DOHH2 (cell line): Measurements from ENCODE around the gene SPTBN1.

Experiments
- H3F3A ChIP-seq: fragments of 200-600 bp; sonication (generic), shearing (Covaris generic); 2 replicates; pipeline ENCODE4 v1.6.0; 2016; ENCODE audit warnings: antibody characterized with exemption, mild to moderate bottlenecking; ENCODE audit not compliant: control insufficient read depth, insufficient read depth
- H3K27ac ChIP-seq: fragments of 200-600 bp; sonication (generic); 2 replicates; pipeline ENCODE4 v1.5.1; 2014; ENCODE audit warnings: low read depth, mild to moderate bottlenecking, low read length, moderate library complexity
- H3K27me3 ChIP-seq: fragments of 200-600 bp; sonication (generic); 2 replicates; pipeline ENCODE4 v1.6.1; 2014; ENCODE audit warnings: mild to moderate bottlenecking, low read length, mixed read lengths; ENCODE audit not compliant: control insufficient read depth
- H3K36me3 ChIP-seq: fragments of 200-600 bp; sonication (generic); 2 replicates; pipeline ENCODE4 v1.6.1; 2014; ENCODE audit warnings: mild to moderate bottlenecking, low read length, moderate library complexity, mixed read lengths; ENCODE audit not compliant: control insufficient read depth
- H3K4me1 ChIP-seq: fragments of 200-600 bp; sonication (generic); 2 replicates; pipeline ENCODE4 v1.6.1; 2014; ENCODE audit warnings: mild to moderate bottlenecking, low read length, mixed read lengths; ENCODE audit not compliant: control insufficient read depth
- H3K4me2 ChIP-seq: fragments of 200-600 bp; sonication (generic); 2 replicates; pipeline ENCODE4 v1.6.0; 2014; ENCODE audit warnings: mild to moderate bottlenecking, low read length, moderate library complexity
- H3K4me3 ChIP-seq: fragments of 200-600 bp; sonication (generic); 2 replicates; pipeline ENCODE4 v1.5.1; 2014; ENCODE audit warnings: mild to moderate bottlenecking, low read length, mixed read lengths
- H3K79me2 ChIP-seq: fragments of 200-600 bp; sonication (generic); 2 replicates; pipeline ENCODE4 v1.6.1; 2014; ENCODE audit warnings: mild to moderate bottlenecking, low read length, mixed read lengths; ENCODE audit not compliant: control insufficient read depth
- H3K9me2 ChIP-seq: fragments of 200-600 bp; sonication (generic); replicated peaks from 2 replicates; pipeline ENCODE4 v1.6.1; 2014; ENCODE audit warnings: mild to moderate bottlenecking, low read length, mixed read lengths; ENCODE audit not compliant: control insufficient read depth
- H3K9me3 ChIP-seq: fragments of 200-600 bp; sonication (generic); 2 replicates; pipeline ENCODE4 v1.6.1; 2014; ENCODE audit warnings: antibody characterized with exemption, low read length, mixed read lengths; ENCODE audit not compliant: control insufficient read depth, insufficient read depth
- H4K20me1 ChIP-seq: fragments of 200-600 bp; sonication (generic); 2 replicates; pipeline ENCODE4 v1.6.0; 2014; ENCODE audit warnings: low read depth, mild to moderate bottlenecking, antibody characterized with exemption, low read length, moderate library complexity; ENCODE audit not compliant: control insufficient read depth, insufficient read depth
- CTCF ChIP-seq: fragments of 200-600 bp; sonication (generic); IDR thresholded peaks from one replicate; pipeline ENCODE4 v1.5.1; 2014; ENCODE audit warnings: antibody characterized with exemption, mild to moderate bottlenecking, low read depth, low read length; ENCODE audit not compliant: poor library complexity, severe bottlenecking
- EZH2phosphoT487 ChIP-seq: fragments of 200-600 bp; sonication (generic); IDR thresholded peaks from 2 replicates; pipeline ENCODE4 v1.6.1; 2017; ENCODE audit warnings: borderline replicate concordance, mild to moderate bottlenecking, antibody characterized with exemption, low read length, moderate library complexity, mixed read lengths

Gene SPTBN1

GRCh38 chr2:54608224-54608623 is 152.1 kb downstream of the SPTBN1 start:
- H3F3A ChIP-seq, result no peaks in the 10 kb centered on the region
- no peak for TF ChIP-seq EZH2phosphoT487
- no peak for TF ChIP-seq CTCF
- H3K27ac ChIP-seq, result no peak overlapping the region
- H3K9me2 ChIP-seq, result no peaks in the 10 kb centered on the region
- no peak overlapping the region for H3K4me2 ChIP-seq
- 0 out of 2 replicates have a peak, but pooled peaks cover 2% of the 10 kb centered on the region for H3K4me1 ChIP-seq
- no peaks in the 10 kb centered on the region for H3K36me3 ChIP-seq
- no peak overlapping the region for H3K4me3 ChIP-seq
- no peaks in the 10 kb centered on the region for H3K9me3 ChIP-seq
- no peaks in the 10 kb centered on the region for H4K20me1 ChIP-seq
- no peaks in the 10 kb centered on the region for H3K27me3 ChIP-seq
- H3K79me2 ChIP-seq, result no peaks in the 10 kb centered on the region

GRCh38 chr2:54609241-54609640 is 153.1 kb downstream of the SPTBN1 start:
- Histone ChIP-seq H3K9me3 (no peaks in the 10 kb centered on the region), H3K27me3 (no peaks in the 10 kb centered on the region), H3K9me2 (no peaks in the 10 kb centered on the region), H3K4me1 (0 out of 2 replicates have a peak, but pooled peaks cover 2% of the 10 kb centered on the region), H3K4me3 (no peak overlapping the region), H3K27ac (no peak overlapping the region), H3K79me2 (no peaks in the 10 kb centered on the region), H3K36me3 (no peaks in the 10 kb centered on the region), H4K20me1 (no peaks in the 10 kb centered on the region), H3F3A (no peaks in the 10 kb centered on the region), H3K4me2 (no peak overlapping the region)
- TF ChIP-seq EZH2phosphoT487 (no peak), CTCF (no peak)

GRCh38 chr2:54609647-54610046 is 153.5 kb downstream of the SPTBN1 start:
- no peak overlapping the region for H3K4me2 ChIP-seq
- no peaks in the 10 kb centered on the region for H3K79me2 ChIP-seq
- H3K9me2 ChIP-seq, result no peaks in the 10 kb centered on the region
- H3K36me3 ChIP-seq, result no peaks in the 10 kb centered on the region
- H3K4me1 ChIP-seq, result 0 out of 2 replicates have a peak, but pooled peaks cover 2% of the 10 kb centered on the region
- H3K27me3 ChIP-seq, result no peaks in the 10 kb centered on the region
- H3F3A ChIP-seq, result no peaks in the 10 kb centered on the region
- no peaks in the 10 kb centered on the region for H3K9me3 ChIP-seq
- no peak overlapping the region for H3K4me3 ChIP-seq
- TF ChIP-seq CTCF (no peak), EZH2phosphoT487 (no peak)
- no peaks in the 10 kb centered on the region for H4K20me1 ChIP-seq
- H3K27ac ChIP-seq, result no peak overlapping the region
